ENCODE results near the gene UVRAG.

The UVRAG gene

GRCh38 chr11:75899806-75900205 is 84.8 kb downstream of the UVRAG start:
- in situ Hi-C loops (cut with MboI; ENCODE audit: low sequenced_read_pairs, unreplicated experiment), result loop anchor here (10.0 kb wide), 2 partner anchors 245 to 415 kb away; no protein-coding TSS in a partner anchor
- no peak for DNase-seq (ENCODE audit: low spot score)
- no peak for TF ChIP-seq CTCF (IDR thresholded peaks at IDR 0.05; ENCODE audit: borderline replicate concordance, control extremely low read depth, extremely low read depth, insufficient read depth, missing control alignments)

- no peak for TF ChIP-seq CTCF (IDR thresholded peaks at IDR 0.05; ENCODE audit: borderline replicate concordance, control extremely low read depth, extremely low read depth, insufficient read depth, missing control alignments)
- DNase-seq (ENCODE audit: low spot score), result no peak
- in situ Hi-C loops (cut with MboI; ENCODE audit: low sequenced_read_pairs, unreplicated experiment), result no loop called here
Observed at GRCh38 chr11:75900848-75901247, 85.8 kb downstream of the UVRAG start.

- TF ChIP-seq CTCF (IDR thresholded peaks at IDR 0.05; ENCODE audit: borderline replicate concordance, control extremely low read depth, extremely low read depth, insufficient read depth, missing control alignments), result no peak
- in situ Hi-C loops (cut with MboI; ENCODE audit: low sequenced_read_pairs, unreplicated experiment), result no loop called here
- DNase-seq (ENCODE audit: low spot score), result no peak
Observed at GRCh38 chr11:75902631-75903030, 87.6 kb downstream of the UVRAG start.

- no peak for DNase-seq (ENCODE audit: low spot score)
- in situ Hi-C loops (cut with MboI; ENCODE audit: low sequenced_read_pairs, unreplicated experiment), result no loop called here
- TF ChIP-seq CTCF (IDR thresholded peaks at IDR 0.05; ENCODE audit: borderline replicate concordance, control extremely low read depth, extremely low read depth, insufficient read depth, missing control alignments), result no peak
Observed at GRCh38 chr11:75903276-75903675, 88.3 kb downstream of the UVRAG start.

GRCh38 chr11:75905434-75905833 is 90.4 kb downstream of the UVRAG start:
- DNase-seq (ENCODE audit: low spot score), result no peak
- in situ Hi-C loops (cut with MboI; ENCODE audit: low sequenced_read_pairs, unreplicated experiment), result no loop called here
- TF ChIP-seq CTCF (IDR thresholded peaks at IDR 0.05; ENCODE audit: borderline replicate concordance, control extremely low read depth, extremely low read depth, insufficient read depth, missing control alignments), result no peak

- TF ChIP-seq CTCF (IDR thresholded peaks at IDR 0.05; ENCODE audit: borderline replicate concordance, control extremely low read depth, extremely low read depth, insufficient read depth, missing control alignments), result no peak
- in situ Hi-C loops (cut with MboI; ENCODE audit: low sequenced_read_pairs, unreplicated experiment), result no loop called here
- no peak for DNase-seq (ENCODE audit: low spot score)
Observed at GRCh38 chr11:75907906-75908527, 93.0 kb downstream of the UVRAG start.
